ENCODE data around the gene PTPRN2.

Gene PTPRN2

DNA sequence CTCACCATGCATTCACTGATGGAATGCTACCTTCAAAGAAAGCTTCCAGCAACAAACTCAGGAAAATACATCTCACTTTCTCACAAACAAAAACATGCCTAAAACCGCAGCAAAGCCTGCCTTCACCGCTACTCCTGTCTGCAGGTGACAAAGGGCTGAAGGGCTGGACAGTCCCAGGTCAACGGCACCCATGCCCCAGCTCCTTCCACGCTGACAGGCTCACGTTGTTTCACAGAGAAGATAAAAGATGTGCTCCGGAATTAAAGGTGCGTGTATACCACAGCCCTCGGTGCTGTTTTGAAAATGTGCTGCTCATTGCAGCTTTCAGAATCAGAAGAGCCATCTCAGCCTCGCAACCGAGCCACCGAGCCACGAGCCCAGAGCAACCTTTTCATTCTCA, 445.0 kb downstream of the PTPRN2 start:
- in situ Hi-C loops (cut with MboI; ENCODE audit: low sequenced_read_pairs, unreplicated experiment) = no loop called here
- TF ChIP-seq, protein P1, sequence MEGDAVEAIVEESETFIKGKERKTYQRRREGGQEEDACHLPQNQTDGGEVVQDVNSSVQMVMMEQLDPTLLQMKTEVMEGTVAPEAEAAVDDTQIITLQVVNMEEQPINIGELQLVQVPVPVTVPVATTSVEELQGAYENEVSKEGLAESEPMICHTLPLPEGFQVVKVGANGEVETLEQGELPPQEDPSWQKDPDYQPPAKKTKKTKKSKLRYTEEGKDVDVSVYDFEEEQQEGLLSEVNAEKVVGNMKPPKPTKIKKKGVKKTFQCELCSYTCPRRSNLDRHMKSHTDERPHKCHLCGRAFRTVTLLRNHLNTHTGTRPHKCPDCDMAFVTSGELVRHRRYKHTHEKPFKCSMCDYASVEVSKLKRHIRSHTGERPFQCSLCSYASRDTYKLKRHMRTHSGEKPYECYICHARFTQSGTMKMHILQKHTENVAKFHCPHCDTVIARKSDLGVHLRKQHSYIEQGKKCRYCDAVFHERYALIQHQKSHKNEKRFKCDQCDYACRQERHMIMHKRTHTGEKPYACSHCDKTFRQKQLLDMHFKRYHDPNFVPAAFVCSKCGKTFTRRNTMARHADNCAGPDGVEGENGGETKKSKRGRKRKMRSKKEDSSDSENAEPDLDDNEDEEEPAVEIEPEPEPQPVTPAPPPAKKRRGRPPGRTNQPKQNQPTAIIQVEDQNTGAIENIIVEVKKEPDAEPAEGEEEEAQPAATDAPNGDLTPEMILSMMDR (IDR thresholded peaks at IDR 0.05; ENCODE audit: borderline replicate concordance, control extremely low read depth, extremely low read depth, insufficient read depth, missing control alignments) = no peak
- no peak for DNase-seq (ENCODE audit: low spot score)

DNA sequence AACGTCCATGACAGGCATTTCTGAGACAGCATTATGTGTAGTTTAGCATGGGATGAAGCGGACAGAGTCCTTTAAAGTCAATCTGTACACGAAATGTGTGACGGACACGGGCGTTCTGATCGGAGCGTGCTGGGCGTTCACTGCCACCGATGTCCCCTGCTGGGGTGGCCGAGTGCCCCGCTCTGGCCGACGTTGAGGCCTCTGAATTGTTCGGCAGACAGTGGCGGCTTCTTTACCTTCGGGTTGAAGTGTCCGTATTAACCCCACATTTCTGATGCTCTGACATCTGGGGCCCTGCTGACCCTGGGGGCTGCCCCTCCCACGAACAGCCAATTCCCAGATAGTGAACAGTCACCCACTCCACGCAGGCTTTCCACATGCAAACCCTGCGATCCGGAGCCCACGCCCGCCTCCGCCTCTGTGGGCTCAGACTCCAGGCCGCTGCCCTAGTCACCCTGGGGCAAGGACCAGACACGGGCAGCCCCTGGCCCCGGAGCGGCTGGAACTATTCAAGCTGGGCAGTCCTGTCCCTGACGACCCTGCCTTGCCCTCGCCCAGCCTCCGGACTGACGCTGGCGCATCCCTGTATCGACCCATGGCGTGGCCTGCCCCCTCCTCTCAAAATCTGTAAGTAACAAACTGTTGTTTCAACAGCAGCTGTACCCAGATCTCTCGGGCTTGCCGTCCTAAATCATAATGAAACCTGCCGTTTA, 445.7 kb downstream of the PTPRN2 start:
- in situ Hi-C loops (cut with MboI; ENCODE audit: low sequenced_read_pairs, unreplicated experiment) = no loop called here
- DNase-seq (ENCODE audit: low spot score) = no peak

DNA sequence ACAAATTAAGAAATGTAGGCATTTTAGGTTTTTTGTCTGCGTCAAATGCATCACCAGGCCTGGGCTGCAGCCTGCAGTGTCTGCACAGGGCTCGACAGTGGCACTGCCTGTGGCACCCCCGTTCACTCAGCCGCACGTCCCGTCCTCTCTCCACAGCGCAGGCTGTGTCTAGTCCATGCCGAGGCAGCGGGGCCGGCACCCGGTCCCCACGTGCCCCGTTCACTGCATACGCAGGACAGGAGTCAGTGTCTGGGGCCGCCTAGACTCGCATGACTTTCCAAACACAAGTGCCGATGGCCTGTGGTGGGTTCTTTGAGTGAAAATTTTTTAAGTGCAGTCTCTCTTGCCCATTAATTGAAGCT, 446.4 kb downstream of the PTPRN2 start:
- in situ Hi-C loops (cut with MboI; ENCODE audit: low sequenced_read_pairs, unreplicated experiment) = no loop called here
- TF ChIP-seq, protein P1 (IDR thresholded peaks at IDR 0.05; ENCODE audit: borderline replicate concordance, control extremely low read depth, extremely low read depth, insufficient read depth, missing control alignments) = no peak

More for the DNA sequence above, 445.7 kb downstream of the PTPRN2 start:
- TF ChIP-seq, protein P1 (IDR thresholded peaks at IDR 0.05; ENCODE audit: borderline replicate concordance, control extremely low read depth, extremely low read depth, insufficient read depth, missing control alignments) = no peak

DNA sequence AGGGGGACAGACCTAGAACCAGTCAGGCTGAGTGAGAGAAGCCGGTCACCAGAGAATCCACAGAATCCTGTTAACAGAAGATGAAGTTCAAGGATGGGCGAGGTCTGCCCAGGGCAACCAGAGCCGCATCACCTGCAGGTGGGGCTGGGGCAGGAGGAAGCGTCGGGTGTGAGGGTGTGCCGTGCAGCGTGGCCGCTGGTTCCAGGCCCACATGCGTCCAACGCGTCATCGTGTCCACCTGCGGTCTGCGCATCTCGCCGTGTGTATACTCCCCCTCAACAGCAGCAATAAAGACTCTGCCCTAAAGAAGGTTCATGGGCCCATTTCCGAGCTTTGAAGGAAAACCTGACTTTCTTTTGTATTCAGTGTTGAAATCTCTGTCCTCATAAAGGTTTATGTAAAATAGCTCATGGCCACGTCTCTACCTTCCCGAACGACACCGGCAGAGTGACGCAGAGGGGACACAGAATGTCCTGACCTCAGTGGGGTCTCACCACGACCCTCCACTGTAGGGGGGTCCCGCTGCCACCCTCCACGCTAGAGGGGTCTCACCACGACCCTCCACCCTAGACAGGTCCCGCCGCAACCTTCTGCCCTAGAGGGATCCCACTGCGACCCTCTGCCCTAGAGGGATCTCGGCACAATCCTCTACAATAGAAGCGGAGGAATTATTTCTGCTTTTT, 446.9 kb downstream of the PTPRN2 start:
- TF ChIP-seq, protein P1 (IDR thresholded peaks at IDR 0.05; ENCODE audit: borderline replicate concordance, control extremely low read depth, extremely low read depth, insufficient read depth, missing control alignments) = no peak
- in situ Hi-C loops (cut with MboI; ENCODE audit: low sequenced_read_pairs, unreplicated experiment) = no loop called here
- DNase-seq (ENCODE audit: low spot score) = no peak

More for the DNA sequence above, 446.4 kb downstream of the PTPRN2 start:
- no peak for DNase-seq (ENCODE audit: low spot score)

DNA sequence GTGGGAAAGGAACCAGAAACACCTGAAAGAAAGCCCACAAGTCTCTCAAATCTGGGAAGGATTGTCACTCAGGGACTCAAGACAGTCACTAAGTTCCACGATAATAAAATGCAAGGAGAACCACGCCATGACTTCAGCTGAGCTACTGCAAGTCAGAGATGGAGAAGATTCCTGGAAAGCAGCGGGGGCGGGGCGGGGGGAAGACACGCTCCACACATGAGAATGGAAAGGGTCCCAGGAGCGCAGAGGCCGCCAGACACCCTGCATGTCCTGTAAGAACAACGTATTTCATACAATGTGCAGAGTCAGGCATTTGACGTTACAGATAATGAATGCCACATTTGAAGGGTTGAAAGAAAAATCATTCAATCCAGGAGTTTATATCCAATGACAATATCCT, 448.1 kb downstream of the PTPRN2 start:
- DNase-seq (ENCODE audit: low spot score) = no peak
- in situ Hi-C loops (cut with MboI; ENCODE audit: low sequenced_read_pairs, unreplicated experiment) = no loop called here
- TF ChIP-seq, protein P1 (IDR thresholded peaks at IDR 0.05; ENCODE audit: borderline replicate concordance, control extremely low read depth, extremely low read depth, insufficient read depth, missing control alignments) = no peak

DNA sequence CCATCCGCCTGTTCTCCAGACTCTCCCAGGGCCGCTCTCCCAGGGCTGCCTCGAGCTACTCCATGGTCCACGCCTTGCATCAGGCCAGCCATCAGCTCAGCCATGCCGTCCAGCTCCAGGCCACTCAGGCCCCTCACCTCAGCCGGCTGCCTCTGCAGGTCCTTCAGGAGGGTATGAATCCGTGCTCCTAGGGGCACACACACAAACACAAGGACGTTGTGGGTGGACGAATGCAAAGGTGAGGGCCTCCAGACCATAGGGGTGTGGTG, 449.4 kb downstream of the PTPRN2 start:
- no peak for DNase-seq (ENCODE audit: low spot score)
- TF ChIP-seq, protein P1 (IDR thresholded peaks at IDR 0.05; ENCODE audit: borderline replicate concordance, control extremely low read depth, extremely low read depth, insufficient read depth, missing control alignments) = no peak
- in situ Hi-C loops (cut with MboI; ENCODE audit: low sequenced_read_pairs, unreplicated experiment) = no loop called here
